Endodermal cell (in vitro differentiated cells): ENCODE results near the gene GJA5. TPM values are rescaled to one million over a fixed set of nuclear protein-coding genes. Genes with fewer than 3 reads are reported as not detected.

ENCODE experiments used
- DNase-seq: peaks from one replicate; pipeline ENCODE4 v3.0.0-alpha.2; 2017
- H3K27ac ChIP-seq: 2 replicates; pipeline ENCODE4 v1.5.1; 2013; ENCODE audit warnings: mild to moderate bottlenecking, low read depth, low read length, moderate library complexity
- H3K27me3 ChIP-seq: 2 replicates; pipeline ENCODE4 v1.6.1; 2013; ENCODE audit warnings: mild to moderate bottlenecking, low read length, moderate library complexity; ENCODE audit not compliant: insufficient read depth, control insufficient read depth, poor library complexity, severe bottlenecking
- H3K36me3 ChIP-seq: 2 replicates; pipeline ENCODE4 v1.7.0; 2013; ENCODE audit warnings: mild to moderate bottlenecking, low read length, moderate library complexity; ENCODE audit not compliant: control insufficient read depth, insufficient read depth
- H3K4me1 ChIP-seq: one replicate; pipeline ENCODE4 v1.7.0; 2013; ENCODE audit warnings: low read length; ENCODE audit not compliant: control insufficient read depth, insufficient read depth
- H3K4me3 ChIP-seq: 2 replicates; pipeline ENCODE4 v1.5.1; 2013; ENCODE audit warnings: mild to moderate bottlenecking, low read length, moderate library complexity
- H3K9ac ChIP-seq: 2 replicates; pipeline ENCODE4 v1.6.1; 2013; ENCODE audit warnings: mild to moderate bottlenecking, low read length, moderate library complexity; ENCODE audit not compliant: poor library complexity, severe bottlenecking; ENCODE audit errors: extremely low read depth
- H3K9me3 ChIP-seq: 2 replicates; pipeline ENCODE4 v1.6.1; 2013; ENCODE audit warnings: mild to moderate bottlenecking, low read length, moderate library complexity; ENCODE audit not compliant: control insufficient read depth
- H3K27ac Mint-ChIP-seq: 2 replicates; pipeline ENCODE4 v1.8.0; 2020; ENCODE audit warnings: mixed read lengths
- H3K27me3 Mint-ChIP-seq: 2 replicates; pipeline ENCODE4 v1.8.0; 2021; ENCODE audit warnings: mild to moderate bottlenecking, mixed read lengths; ENCODE audit not compliant: insufficient read depth
- H3K36me3 Mint-ChIP-seq: 2 replicates; pipeline ENCODE4 v1.8.0; 2020; ENCODE audit warnings: low read depth, mixed read lengths
- H3K4me1 Mint-ChIP-seq: 2 replicates; pipeline ENCODE4 v1.8.0; 2020; ENCODE audit warnings: mixed read lengths
- H3K4me3 Mint-ChIP-seq: 2 replicates; pipeline ENCODE4 v1.8.0; 2020; ENCODE audit warnings: mild to moderate bottlenecking, moderate library complexity, mixed read lengths
- H3K9me3 Mint-ChIP-seq: 2 replicates; pipeline ENCODE4 v1.8.0; 2020; ENCODE audit warnings: mild to moderate bottlenecking, mixed read lengths
- WGBS, 2 experiments: methylation state at CpG; one replicate each; pipeline versions ENCODE4 v1.1.5 to v1.1.7; 2013; ENCODE audit warnings: missing lambda C conversion rate in 2 of 2, mixed read lengths in 1 of 2; ENCODE audit not compliant: insufficient coverage in 1 of 2, insufficient read length in 1 of 2; 5-methylcytosine and 5-hydroxymethylcytosine counted together
- total RNA-seq, 2 donors: library from RNA; stranded (reverse); fragmentation: NEBNext Ultra II Directional in 1 of 2; extraction: Animal tissue kit (Norgen Biotek cat#: 25700) in 1 of 2; gene quantifications; 2 replicates in 1 of 2; 3 replicates in 1 of 2; pipeline ENCODE4 v1.2.1, GENCODE V29; 2021
- TF ChIP-seq, protein P1 (sequence below): fragments of 200-600 bp; sonication (generic); conservative IDR thresholded peaks from 2 replicates; pipeline ENCODE4 v1.5.0; 2021; ENCODE audit warnings: antibody characterized with exemption, mild to moderate bottlenecking

The GJA5 gene
- total RNA-seq, 2 donors from 2014 or later = 1.4 to 1.6 TPM

- DNase-seq = peak; percentile 38
- TF ChIP-seq, protein P1, sequence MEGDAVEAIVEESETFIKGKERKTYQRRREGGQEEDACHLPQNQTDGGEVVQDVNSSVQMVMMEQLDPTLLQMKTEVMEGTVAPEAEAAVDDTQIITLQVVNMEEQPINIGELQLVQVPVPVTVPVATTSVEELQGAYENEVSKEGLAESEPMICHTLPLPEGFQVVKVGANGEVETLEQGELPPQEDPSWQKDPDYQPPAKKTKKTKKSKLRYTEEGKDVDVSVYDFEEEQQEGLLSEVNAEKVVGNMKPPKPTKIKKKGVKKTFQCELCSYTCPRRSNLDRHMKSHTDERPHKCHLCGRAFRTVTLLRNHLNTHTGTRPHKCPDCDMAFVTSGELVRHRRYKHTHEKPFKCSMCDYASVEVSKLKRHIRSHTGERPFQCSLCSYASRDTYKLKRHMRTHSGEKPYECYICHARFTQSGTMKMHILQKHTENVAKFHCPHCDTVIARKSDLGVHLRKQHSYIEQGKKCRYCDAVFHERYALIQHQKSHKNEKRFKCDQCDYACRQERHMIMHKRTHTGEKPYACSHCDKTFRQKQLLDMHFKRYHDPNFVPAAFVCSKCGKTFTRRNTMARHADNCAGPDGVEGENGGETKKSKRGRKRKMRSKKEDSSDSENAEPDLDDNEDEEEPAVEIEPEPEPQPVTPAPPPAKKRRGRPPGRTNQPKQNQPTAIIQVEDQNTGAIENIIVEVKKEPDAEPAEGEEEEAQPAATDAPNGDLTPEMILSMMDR = no peak
- Histone ChIP-seq H3K27me3 (peaks cover 9% of the 10 kb centered on the region), H3K4me1 (no peaks in the 10 kb centered on the region), H3K36me3 (no peaks in the 10 kb centered on the region), H3K27ac (no peak overlapping the region), H3K9ac (no peak overlapping the region), H3K4me3 (no peak overlapping the region), H3K9me3 (no peaks in the 10 kb centered on the region)
- H3K9me3 Mint-ChIP-seq = no peaks in the 10 kb centered on the region
- H3K36me3 Mint-ChIP-seq = no peaks in the 10 kb centered on the region
- no peak overlapping the region for H3K27ac Mint-ChIP-seq
- peaks cover 45% of the 10 kb centered on the region for H3K27me3 Mint-ChIP-seq
- WGBS, 2 experiments = 80 to 100% methylated on average over 3 to 4 of the region's 4 CpGs
- peaks cover 12% of the 10 kb centered on the region for H3K4me1 Mint-ChIP-seq
- H3K4me3 Mint-ChIP-seq = no peak overlapping the region
Measured at GRCh38 chr1:147807405-147807804, 47.0 kb upstream of the GJA5 start.

DNA sequence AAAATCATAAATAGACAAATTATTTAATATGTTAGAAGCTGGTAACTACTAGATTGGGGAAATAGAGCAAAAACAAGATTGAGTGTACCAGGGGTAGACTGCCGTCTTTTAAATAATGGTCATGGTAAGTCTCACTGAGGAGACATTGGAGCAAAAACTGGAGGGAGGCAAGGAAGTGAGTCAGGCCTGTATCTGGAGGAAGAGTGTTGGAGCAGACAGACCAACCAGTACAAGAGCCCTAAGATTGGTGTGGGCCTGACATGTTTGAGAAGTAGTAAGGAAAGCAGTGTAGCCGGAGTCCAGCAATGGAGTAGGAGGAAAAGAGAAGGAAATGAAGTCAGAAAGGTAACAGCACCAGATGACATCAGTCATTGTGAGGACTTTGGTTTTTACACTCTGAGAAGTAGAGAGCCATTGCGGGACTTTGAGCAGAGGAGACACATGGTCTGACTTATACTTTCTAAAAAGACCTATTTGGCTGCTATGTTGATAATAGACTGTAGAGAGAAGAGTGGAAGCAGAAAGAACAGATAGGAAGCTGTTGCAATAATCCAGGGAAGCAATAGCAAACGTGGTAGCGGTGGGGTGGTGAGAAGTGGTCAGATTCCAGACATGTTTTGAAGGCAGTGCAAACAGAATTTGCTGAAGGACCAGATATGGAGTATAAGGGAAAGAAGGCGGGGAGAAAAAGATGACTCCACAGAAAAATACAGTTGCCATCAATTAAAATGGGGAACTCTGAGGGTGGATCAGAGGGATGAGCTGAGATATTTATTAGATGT is 44.7 kb upstream of the GJA5 start:
- Mint-ChIP-seq H3K36me3 (no peaks in the 10 kb centered on the region), H3K27ac (no peak overlapping the region), H3K9me3 (no peaks in the 10 kb centered on the region), H3K27me3 (peaks cover 40% of the 10 kb centered on the region), H3K4me3 (no peak overlapping the region), H3K4me1 (peaks cover 4% of the 10 kb centered on the region)
- 88 to 94% methylated on average over 6 of the region's 6 CpGs for WGBS, 2 experiments
- Histone ChIP-seq H3K4me1 (no peaks in the 10 kb centered on the region), H3K9me3 (no peaks in the 10 kb centered on the region), H3K4me3 (no peak overlapping the region), H3K27me3 (no peaks in the 10 kb centered on the region), H3K9ac (no peak overlapping the region), H3K27ac (no peak overlapping the region), H3K36me3 (no peaks in the 10 kb centered on the region)
- TF ChIP-seq, protein P1 = no peak
- peak; percentile 26 for DNase-seq

DNA sequence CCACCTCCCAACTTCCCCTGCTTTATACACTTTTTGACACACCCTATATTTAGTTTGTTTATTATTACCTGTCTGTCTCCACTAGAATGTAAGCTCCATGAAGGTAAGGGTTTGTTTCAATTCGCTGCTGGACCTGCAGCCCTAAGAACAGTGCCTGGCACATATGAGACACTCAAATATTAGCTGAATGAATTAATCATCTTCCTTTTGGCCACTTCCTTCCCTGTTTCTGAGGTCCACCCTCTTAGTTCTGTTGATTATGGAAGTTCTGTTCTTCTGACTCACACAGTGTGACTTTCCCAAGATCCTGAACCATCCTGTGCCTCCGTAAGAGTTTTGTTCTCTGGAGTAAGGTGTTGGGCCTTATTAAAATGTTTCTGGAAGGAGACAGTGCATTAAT is 40.4 kb upstream of the GJA5 start:
- no peaks in the 10 kb centered on the region for H3K9me3 ChIP-seq
- WGBS, 2 experiments = 90 to 95% methylated on average over 2 of the region's 2 CpGs
- no peak for DNase-seq
- no peaks in the 10 kb centered on the region for H3K4me1 Mint-ChIP-seq
- peaks cover 37% of the 10 kb centered on the region for H3K27me3 Mint-ChIP-seq
- H3K4me3 ChIP-seq = no peak overlapping the region
- no peaks in the 10 kb centered on the region for H3K36me3 Mint-ChIP-seq
- no peak overlapping the region for H3K27ac Mint-ChIP-seq
- H3K4me3 Mint-ChIP-seq = no peak overlapping the region
- no peak overlapping the region for H3K9ac ChIP-seq
- no peaks in the 10 kb centered on the region for H3K36me3 ChIP-seq
- TF ChIP-seq, protein P1 = no peak
- H3K9me3 Mint-ChIP-seq = no peaks in the 10 kb centered on the region
- no peaks in the 10 kb centered on the region for H3K27me3 ChIP-seq
- H3K4me1 ChIP-seq = no peaks in the 10 kb centered on the region
- H3K27ac ChIP-seq = no peak overlapping the region
